ENCODE measurements around the gene CNTNAP2.
"Not testable (repeated sequence)": the region's sequence is repeated elsewhere in the genome, so short reads cannot be mapped to it uniquely, and the experiment has no call there.

Gene CNTNAP2

DNA sequence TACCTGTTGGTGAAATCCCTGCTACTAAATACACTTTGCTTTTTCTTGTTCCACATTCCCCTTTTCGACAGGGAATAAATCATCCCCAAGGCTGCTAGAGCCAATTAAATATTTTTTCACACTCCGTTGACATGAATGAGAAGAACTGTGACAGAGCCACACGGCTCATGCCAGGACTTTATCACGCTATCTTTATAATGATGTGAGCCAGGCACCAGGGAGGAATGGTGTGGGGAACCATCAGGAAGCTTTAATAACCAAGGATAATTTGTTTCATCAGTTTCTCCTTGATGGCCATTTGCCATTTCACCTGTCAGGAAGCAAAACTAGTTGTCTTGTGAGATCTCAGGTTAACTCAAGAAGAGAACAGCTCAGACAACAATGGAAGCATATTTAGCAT is 2280.9 kb downstream of the CNTNAP2 start:
- DNase-seq, result no peak
- Mint-ChIP-seq H3K9me3 (no peaks in the 10 kb centered on the region), H3K4me3 (no peak overlapping the region), H3K27ac (no peak overlapping the region), H3K36me3 (no peaks in the 10 kb centered on the region), H3K27me3 (peaks cover 28% of the 10 kb centered on the region), H3K4me1 (no peaks in the 10 kb centered on the region)
- CTCF ChIA-PET, result interaction anchor here (1.0 kb wide), 1 partner anchor 36 kb away, joined by 3 read pairs; no protein-coding TSS in a partner anchor

DNA sequence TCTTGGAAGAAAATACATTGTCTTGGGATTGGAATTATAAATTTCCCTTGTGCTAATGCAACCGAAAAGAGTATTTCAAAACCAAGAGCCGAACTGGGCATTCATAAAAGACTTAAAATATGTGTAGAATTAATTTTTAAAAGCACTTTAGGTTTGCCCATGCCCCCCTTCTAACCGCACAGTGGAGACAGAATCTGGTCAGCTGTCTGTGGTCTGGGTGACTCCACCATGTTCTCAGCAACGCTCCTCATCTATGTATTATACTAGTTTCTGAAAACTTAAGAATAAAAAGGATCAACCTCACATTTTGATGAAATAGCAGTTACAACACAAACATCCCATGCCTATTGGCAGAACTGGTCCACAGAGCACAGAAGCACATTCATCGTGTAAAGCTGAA is 2281.4 kb downstream of the CNTNAP2 start:
- Mint-ChIP-seq H3K4me1 (no peaks in the 10 kb centered on the region), H3K27ac (no peak overlapping the region), H3K9me3 (no peaks in the 10 kb centered on the region), H3K4me3 (no peak overlapping the region), H3K27me3 (peaks cover 28% of the 10 kb centered on the region), H3K36me3 (no peaks in the 10 kb centered on the region)
- DNase-seq, result no peak
- CTCF ChIA-PET, result interaction anchor here (1.0 kb wide), 1 partner anchor 36 kb away, joined by 3 read pairs; no protein-coding TSS in a partner anchor

DNA sequence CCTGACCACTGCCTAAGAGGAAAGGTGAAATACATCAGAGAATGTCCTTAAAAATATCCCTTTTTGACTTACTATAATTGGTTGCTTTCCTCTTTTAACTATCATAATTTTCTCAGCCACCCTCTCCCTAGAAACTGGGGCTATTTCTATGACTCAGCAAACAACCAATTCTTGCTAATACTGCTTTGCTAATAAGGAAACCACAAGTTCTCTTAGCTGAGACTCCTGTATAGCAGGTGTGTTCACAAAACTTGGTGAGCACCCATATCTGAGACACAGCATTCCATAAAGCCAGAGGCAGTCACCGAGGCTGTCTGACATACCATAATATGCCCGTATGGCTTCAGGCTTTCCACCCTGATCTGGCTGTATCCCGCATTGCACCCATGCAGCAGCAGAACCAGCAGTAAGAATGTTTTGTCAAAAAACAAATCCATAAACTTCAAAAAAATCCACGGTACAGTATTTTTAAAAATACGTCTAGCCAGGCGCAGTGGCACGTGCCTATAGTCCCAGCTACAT is 2282.3 kb downstream of the CNTNAP2 start:
- H3K27me3 Mint-ChIP-seq, result peaks cover 28% of the 10 kb centered on the region
- H3K4me1 Mint-ChIP-seq, result no peaks in the 10 kb centered on the region
- no peak overlapping the region for H3K27ac Mint-ChIP-seq
- no peaks in the 10 kb centered on the region for H3K9me3 Mint-ChIP-seq
- H3K36me3 Mint-ChIP-seq, result no peaks in the 10 kb centered on the region
- CTCF ChIA-PET, result no interaction called here
- DNase-seq, result no peak
- H3K4me3 Mint-ChIP-seq, result no peak overlapping the region

DNA sequence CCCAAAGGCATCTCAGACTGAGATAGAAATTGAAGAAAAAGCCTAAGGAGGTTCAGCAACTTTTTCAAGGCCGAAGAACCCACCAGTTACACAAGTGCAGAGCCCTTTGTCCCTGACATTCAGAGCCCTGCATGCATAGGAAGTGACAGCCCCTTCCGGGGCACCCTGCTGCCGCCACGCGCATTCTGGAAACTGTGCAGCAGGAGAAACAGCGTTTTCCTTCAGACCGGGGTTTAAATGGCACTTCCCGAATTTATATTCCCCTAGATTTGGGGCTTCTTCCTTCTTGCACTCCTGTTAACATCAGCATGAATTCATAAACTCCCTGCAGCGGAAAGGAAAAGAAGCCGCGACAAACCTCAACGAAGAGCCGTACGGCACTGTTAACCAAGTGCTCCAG is 2283.5 kb downstream of the CNTNAP2 start:
- Mint-ChIP-seq H3K36me3 (no peaks in the 10 kb centered on the region), H3K4me1 (no peaks in the 10 kb centered on the region), H3K27ac (no peak overlapping the region), H3K27me3 (peaks cover 20% of the 10 kb centered on the region), H3K9me3 (no peaks in the 10 kb centered on the region), H3K4me3 (no peak overlapping the region)
- CTCF ChIA-PET, result no interaction called here
- no peak for DNase-seq

DNA sequence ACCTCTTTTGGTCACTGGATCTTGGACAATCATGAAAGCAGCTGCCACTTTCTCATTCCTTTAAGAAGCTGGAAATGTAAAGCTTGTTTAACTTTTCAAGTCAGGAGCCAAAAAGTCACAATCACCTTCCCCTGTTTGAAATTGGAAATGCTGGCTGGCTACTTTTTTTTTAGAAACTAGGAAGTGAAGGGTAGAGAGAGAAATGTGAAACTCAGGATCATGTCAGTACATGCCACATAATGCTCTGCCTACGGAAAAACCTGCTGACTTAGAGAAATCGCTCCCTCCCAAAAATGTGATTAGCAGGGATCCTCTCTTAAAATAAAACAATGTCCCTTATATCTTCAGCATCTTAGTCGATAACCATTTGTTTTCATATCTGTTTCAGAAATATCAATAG is 2285.6 kb downstream of the CNTNAP2 start:
- peaks cover 12% of the 10 kb centered on the region for H3K27me3 Mint-ChIP-seq
- H3K9me3 Mint-ChIP-seq, result no peaks in the 10 kb centered on the region
- H3K4me1 Mint-ChIP-seq, result no peaks in the 10 kb centered on the region
- H3K36me3 Mint-ChIP-seq, result no peaks in the 10 kb centered on the region
- CTCF ChIA-PET, result no interaction called here
- DNase-seq, result no peak
- H3K27ac Mint-ChIP-seq, result no peak overlapping the region
- no peak overlapping the region for H3K4me3 Mint-ChIP-seq

DNA sequence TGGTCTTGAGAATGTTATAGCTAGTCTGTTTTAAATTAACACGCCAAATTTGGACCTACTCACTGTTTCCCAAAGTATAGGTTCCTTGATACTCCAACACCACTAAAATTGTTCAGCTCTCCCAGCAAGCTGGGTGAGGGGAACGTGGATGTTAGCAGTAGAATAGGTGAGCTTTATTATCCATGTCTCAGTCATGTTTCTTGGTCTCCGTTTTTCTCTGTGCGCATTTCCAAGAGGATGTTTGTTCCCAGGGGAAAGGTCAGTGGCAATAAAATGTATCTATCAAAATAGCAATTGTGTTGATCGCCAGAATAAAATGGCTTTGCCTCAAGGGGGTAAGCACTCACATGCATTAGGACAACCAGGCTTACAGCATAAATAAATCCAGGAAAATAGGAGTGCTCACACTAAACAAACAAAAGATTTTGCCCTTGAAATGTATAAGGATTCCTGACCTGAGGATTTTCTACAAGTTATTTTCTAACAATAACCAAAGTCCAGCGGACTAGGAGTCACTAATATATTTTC is 2286.9 kb downstream of the CNTNAP2 start:
- no peaks in the 10 kb centered on the region for H3K4me1 Mint-ChIP-seq
- H3K36me3 Mint-ChIP-seq, result no peaks in the 10 kb centered on the region
- H3K9me3 Mint-ChIP-seq, result no peaks in the 10 kb centered on the region
- no peak overlapping the region for H3K27ac Mint-ChIP-seq
- no peak overlapping the region for H3K4me3 Mint-ChIP-seq
- peaks cover 6% of the 10 kb centered on the region for H3K27me3 Mint-ChIP-seq
- DNase-seq, result no peak
- CTCF ChIA-PET, result no interaction called here

DNA sequence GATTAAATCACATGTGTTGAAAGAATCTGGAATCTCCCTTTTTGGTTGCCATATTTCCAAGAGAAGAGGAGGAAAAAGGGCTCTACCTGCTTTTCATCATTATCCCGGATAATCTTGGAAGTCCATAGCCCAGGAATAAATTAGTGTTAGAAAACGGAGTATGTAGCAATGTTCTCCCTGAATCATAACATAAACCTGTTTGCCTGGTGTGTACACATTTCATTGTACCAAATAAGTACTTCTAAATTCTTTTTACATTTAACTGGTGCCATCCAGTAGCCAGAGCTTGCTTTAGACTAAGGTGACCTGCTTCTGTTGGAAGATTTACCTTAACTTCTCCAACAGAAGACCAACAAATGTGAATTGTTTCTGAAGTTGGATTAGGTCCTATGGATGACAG is 2291.7 kb downstream of the CNTNAP2 start:
- CTCF ChIA-PET, result no interaction called here
- DNase-seq, result no peak
- Mint-ChIP-seq H3K27ac (no peak overlapping the region), H3K27me3 (peaks cover 6% of the 10 kb centered on the region), H3K4me1 (no peaks in the 10 kb centered on the region), H3K36me3 (no peaks in the 10 kb centered on the region), H3K4me3 (no peak overlapping the region), H3K9me3 (no peaks in the 10 kb centered on the region)

DNA sequence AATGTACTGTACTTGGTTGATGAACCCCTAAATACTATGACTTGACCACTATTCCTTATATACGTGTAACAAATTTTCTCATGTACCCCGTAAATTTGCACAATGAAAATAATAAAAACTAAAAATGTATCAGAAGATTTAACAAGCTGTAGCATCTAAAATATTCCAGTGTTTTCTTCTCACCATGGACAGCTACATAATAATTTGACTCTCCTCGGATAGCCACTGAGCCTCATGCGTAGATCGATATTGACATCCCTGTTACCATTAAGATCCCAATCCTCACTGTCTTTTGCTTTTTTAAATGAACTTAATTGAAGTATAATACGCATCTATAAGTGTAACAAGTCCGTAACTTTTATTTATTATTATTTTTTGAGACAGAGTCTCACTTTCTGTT is 2294.3 kb downstream of the CNTNAP2 start:
- Mint-ChIP-seq H3K27me3 (peaks cover 4% of the 10 kb centered on the region), H3K36me3 (no peaks in the 10 kb centered on the region), H3K27ac (no peak overlapping the region), H3K9me3 (no peaks in the 10 kb centered on the region), H3K4me3 (no peak overlapping the region), H3K4me1 (no peaks in the 10 kb centered on the region)
- CTCF ChIA-PET, result no interaction called here
- DNase-seq, result no peak

DNA sequence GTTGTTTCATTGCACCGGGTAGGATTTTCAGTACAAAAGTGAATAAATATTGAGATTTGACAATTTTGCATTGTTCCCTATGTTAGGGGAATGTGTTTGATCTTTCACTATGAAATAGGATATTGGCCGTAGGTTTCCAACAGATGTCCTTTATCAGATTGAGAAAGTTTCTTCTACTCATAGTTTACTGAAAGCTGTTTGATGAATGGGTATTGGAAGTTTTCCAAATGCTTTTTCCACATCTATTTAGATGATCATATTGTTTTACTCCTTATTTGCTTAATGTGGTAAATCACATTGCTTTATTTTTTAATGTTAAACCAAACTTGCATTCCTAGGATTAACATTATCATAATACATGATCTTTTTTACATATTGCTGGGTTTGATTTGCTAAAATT is 2296.1 kb downstream of the CNTNAP2 start:
- Mint-ChIP-seq H3K27me3 (peaks cover 2% of the 10 kb centered on the region), H3K9me3 (no peaks in the 10 kb centered on the region), H3K27ac (no peak overlapping the region), H3K4me3 (no peak overlapping the region), H3K4me1 (no peaks in the 10 kb centered on the region), H3K36me3 (no peaks in the 10 kb centered on the region)
- CTCF ChIA-PET, result no interaction called here
- no peak for DNase-seq

DNA sequence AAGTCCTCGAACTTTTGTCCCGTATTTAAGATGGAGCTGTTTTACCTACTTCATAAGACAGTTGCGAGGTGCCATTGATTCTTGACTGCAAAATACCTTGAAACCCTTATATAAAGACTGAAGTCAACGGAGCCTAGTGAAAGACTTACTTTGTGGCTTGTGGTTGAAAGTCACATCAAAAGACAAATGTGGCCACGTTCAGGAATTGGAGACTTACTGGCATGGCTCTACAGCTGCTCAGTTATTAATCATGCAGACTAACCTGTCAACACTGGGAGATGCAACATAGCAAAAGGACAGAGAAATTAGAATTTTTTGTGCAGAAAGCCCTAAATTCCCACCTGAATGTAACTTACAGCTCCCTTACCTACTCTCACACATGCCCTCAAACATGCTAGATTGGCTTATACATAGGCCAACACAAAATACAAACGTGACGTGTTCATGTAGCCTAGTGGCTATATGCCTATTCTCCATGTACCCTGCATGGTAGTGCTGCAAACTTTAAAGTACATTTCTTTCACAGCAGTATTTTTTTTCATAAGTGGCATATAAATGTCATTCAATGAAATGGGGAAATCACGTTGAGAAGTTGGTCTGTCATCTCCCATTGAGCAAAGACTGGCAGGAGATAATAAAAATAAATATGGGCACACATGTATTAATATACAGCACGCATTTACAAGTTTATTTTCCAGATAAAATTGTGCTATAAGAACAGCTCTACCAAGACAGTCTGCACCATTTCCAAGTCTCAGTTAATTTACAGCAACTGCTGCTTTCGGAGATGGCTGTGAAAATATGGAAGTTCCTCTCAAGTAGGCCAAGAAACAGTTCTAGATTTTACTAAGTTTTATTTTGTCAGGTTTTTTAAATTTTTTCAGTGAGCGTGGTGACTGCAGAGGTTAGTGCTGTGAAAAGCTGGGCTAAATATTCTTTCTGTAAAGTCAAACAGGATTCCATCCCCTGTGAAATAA is 2303.5 kb downstream of the CNTNAP2 start:
- DNase-seq, result no peak
- H3K9me3 Mint-ChIP-seq, result peaks cover 7% of the 10 kb centered on the region
- no peak overlapping the region for H3K27ac Mint-ChIP-seq
- H3K36me3 Mint-ChIP-seq, result no peaks in the 10 kb centered on the region
- H3K27me3 Mint-ChIP-seq, result peaks cover 15% of the 10 kb centered on the region
- H3K4me1 Mint-ChIP-seq, result peaks cover 4% of the 10 kb centered on the region
- CTCF ChIA-PET, result no interaction called here
- H3K4me3 Mint-ChIP-seq, result no peak overlapping the region

DNA sequence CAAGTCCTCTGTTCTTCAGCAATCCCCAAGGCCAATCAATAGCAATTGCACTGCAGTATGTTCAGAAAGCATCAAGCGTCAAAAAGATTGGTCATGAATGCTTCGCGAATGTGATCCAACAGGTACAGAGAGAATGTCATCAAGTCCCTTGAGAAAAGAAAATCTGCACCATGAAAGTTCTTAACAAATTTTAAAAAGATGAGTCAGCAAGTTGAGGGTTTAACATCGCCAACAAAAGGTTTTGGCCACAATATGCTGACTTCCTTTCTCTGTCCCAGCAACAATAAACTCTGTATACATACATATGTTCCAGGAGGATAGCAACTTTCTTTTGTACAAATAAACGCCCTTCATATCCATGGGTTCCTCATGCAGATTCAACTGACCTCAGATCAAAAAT is 2305.4 kb downstream of the CNTNAP2 start:
- CTCF ChIA-PET, result no interaction called here
- no peak for DNase-seq
- Mint-ChIP-seq H3K4me1 (peaks cover 4% of the 10 kb centered on the region), H3K4me3 (no peak overlapping the region), H3K36me3 (no peaks in the 10 kb centered on the region), H3K27me3 (peaks cover 18% of the 10 kb centered on the region), H3K27ac (no peak overlapping the region), H3K9me3 (peaks cover 7% of the 10 kb centered on the region)

DNA sequence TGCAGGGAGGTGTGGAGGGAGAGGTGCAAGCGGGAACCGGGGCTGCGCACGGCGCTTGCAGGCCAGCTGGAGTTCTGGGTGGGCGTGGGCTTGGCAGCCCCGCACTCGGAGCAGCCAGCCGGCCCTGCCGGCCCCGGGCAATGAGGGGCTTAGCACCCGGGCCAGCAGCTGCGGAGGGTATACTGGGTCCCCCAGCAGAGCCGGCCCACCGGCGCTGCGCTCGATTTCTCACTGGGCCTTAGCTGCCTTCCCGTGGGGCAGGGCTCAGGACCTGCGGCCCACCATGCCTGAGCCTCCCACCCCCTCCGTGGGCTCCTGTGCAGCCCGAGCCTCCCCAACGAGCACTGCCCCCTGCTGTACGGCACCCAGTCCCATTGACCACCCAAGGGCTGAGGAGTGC is 2309.8 kb downstream of the CNTNAP2 start:
- CTCF ChIA-PET, H3K4me3 Mint-ChIP-seq, H3K27me3 Mint-ChIP-seq, H3K4me1 Mint-ChIP-seq, H3K27ac Mint-ChIP-seq, H3K36me3 Mint-ChIP-seq, DNase-seq: not testable (repeated sequence)
- H3K9me3 Mint-ChIP-seq, result peaks cover 13% of the 10 kb centered on the region

DNA sequence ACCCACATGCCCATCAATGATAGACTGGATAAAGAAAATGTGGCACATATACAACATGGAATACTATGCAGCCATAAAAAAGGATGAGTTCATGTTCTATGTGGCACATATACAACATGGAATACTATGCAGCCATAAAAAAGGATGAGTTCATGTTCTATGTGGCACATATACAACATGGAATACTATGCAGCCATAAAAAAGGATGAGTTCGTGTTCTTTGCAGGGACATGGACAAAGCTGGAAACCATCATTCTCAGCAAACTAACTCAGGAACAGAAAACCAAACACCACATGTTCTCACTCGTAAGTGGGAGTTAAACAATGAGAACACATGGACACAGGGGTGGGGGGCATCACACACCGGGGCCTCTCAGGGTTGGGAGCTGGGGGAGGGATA is 2314.1 kb downstream of the CNTNAP2 start:
- H3K27me3 Mint-ChIP-seq, H3K4me3 Mint-ChIP-seq, H3K27ac Mint-ChIP-seq, DNase-seq, H3K9me3 Mint-ChIP-seq, H3K36me3 Mint-ChIP-seq, CTCF ChIA-PET, H3K4me1 Mint-ChIP-seq: not testable (repeated sequence)

DNA sequence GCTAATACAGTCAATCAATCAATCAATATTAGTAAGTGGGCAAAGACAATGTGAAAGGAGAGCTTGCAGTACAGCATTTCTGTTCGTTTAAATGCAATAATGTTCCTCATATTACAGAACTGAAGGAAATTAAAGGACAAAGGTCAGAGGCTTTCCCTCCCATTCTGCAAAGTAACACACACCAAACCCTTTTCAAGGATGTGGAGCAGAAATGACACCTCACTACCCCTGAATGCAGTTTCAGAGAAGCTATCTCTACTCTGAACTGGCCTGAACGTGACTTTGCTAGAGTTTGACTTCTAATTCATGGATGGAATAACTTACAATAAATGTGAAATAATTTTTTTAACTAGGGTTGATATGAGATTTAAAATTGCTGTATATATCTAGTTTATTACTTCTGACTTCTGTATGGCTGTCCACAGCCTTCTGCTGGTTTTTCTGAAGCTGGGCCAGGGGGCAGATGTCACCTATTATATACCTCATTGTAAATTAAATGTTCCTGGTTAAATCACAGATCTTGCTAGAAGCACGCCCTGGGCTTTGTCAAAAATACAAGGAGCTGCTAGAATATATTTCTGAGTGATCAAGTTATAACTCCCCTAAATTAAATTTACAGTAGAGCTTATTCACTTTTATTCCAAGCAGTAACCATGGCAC is 2317.1 kb downstream of the CNTNAP2 start:
- H3K36me3 Mint-ChIP-seq, result no peaks in the 10 kb centered on the region
- peaks cover 15% of the 10 kb centered on the region for H3K27me3 Mint-ChIP-seq
- H3K4me3 Mint-ChIP-seq, result no peak overlapping the region
- CTCF ChIA-PET, result interaction anchor here (1.0 kb wide), 1 partner anchor 36 kb away, joined by 3 read pairs; no protein-coding TSS in a partner anchor
- peaks cover 5% of the 10 kb centered on the region for H3K9me3 Mint-ChIP-seq
- no peaks in the 10 kb centered on the region for H3K4me1 Mint-ChIP-seq
- no peak overlapping the region for H3K27ac Mint-ChIP-seq
- DNase-seq, result no peak
